ENCODE measurements around the gene FBXO44. TPM values are rescaled to one million over a fixed set of nuclear protein-coding genes. Genes with fewer than 3 reads are reported as not detected.

FBXO44 gene
- total RNA-seq, 6 donors from 2014 or later = 14.7 to 114 (median 18.0) TPM

- Histone ChIP-seq H3K4me3 (no peak overlapping the region), H3K9me3 (no peaks in the 10 kb centered on the region), H3K27me3 (no peaks in the 10 kb centered on the region), H3K36me3 (peaks cover 0 to 69% (median 48%) of the 10 kb centered on the region in 4 donors), H3K27ac (no peak overlapping the region), H3K4me1 (peaks cover 12 to 18% (median 15%) of the 10 kb centered on the region in 4 donors)
- DNase-seq = peak in 1 of 2 donors; percentile 57
- 96 to 100% methylated on average over 1 to 14 of the region's 14 CpGs for WGBS, 2 donors
- ATAC-seq (ENCODE audit: low FRiP score in 2 of 2) = no peak
- TF ChIP-seq EP300 (IDR thresholded peaks at IDR 0.05) = no peak
- TF ChIP-seq POLR2A (IDR thresholded peaks at IDR 0.05) = no peak
Observed at GRCh38 chr1:11674488-11674887, 19.8 kb downstream of the FBXO44 start.

- no peak overlapping the region for H3K27ac ChIP-seq
- no peaks in the 10 kb centered on the region for H3K9me3 ChIP-seq
- H3K4me1 ChIP-seq = peaks cover 17 to 27% (median 20%) of the 10 kb centered on the region in 4 donors
- WGBS, 2 donors = 94% methylated on average over 10 of the region's 10 CpGs; no CpG with 5 or more reads in 1 of the 2 donors
- H3K27me3 ChIP-seq = no peaks in the 10 kb centered on the region
- TF ChIP-seq POLR2AphosphoS5 (IDR thresholded peaks at IDR 0.05) (no peak), EP300 (IDR thresholded peaks at IDR 0.05) (no peak), POLR2A (IDR thresholded peaks at IDR 0.05) (no peak), CTCF (IDR thresholded peaks at IDR 0.05) (no peak)
- peak in 1 of 2 donors; percentile 41 for DNase-seq
- ATAC-seq (ENCODE audit: low FRiP score in 2 of 2) = no peak
- H3K36me3 ChIP-seq = peaks cover 0 to 64% (median 46%) of the 10 kb centered on the region in 4 donors
- H3K4me3 ChIP-seq = no peak overlapping the region
Observed at GRCh38 chr1:11675325-11675724, 20.6 kb downstream of the FBXO44 start.

- ATAC-seq (ENCODE audit: low FRiP score in 2 of 2) (no peak), DNase-seq (no peak)
- H3K4me3 ChIP-seq = no peak overlapping the region
- peaks cover 0 to 58% (median 41%) of the 10 kb centered on the region in 4 donors for H3K36me3 ChIP-seq
- WGBS, 2 donors = 83 to 90% methylated on average over 1 to 10 of the region's 10 CpGs
- no peaks in the 10 kb centered on the region for H3K27me3 ChIP-seq
- H3K4me1 ChIP-seq = peaks cover 11 to 24% (median 12%) of the 10 kb centered on the region in 4 donors
- H3K9me3 ChIP-seq = no peaks in the 10 kb centered on the region
- TF ChIP-seq CTCF (IDR thresholded peaks at IDR 0.05) = no peak
- TF ChIP-seq EP300 (IDR thresholded peaks at IDR 0.05) = no peak
- TF ChIP-seq POLR2A (IDR thresholded peaks at IDR 0.05) = no peak
- no peak for TF ChIP-seq POLR2AphosphoS5 (IDR thresholded peaks at IDR 0.05)
- no peak overlapping the region for H3K27ac ChIP-seq
Observed at GRCh38 chr1:11676386-11677103, 21.9 kb downstream of the FBXO44 start.

GRCh38 chr1:11678442-11678841 is 23.8 kb downstream of the FBXO44 start:
- DNase-seq (no peak), ATAC-seq (ENCODE audit: low FRiP score in 2 of 2) (no peak)
- 96 to 100% methylated on average over 2 of the region's 2 CpGs for WGBS, 2 donors
- TF ChIP-seq POLR2A (IDR thresholded peaks at IDR 0.05) (no peak), CTCF (IDR thresholded peaks at IDR 0.05) (no peak), EP300 (IDR thresholded peaks at IDR 0.05) (no peak), POLR2AphosphoS5 (IDR thresholded peaks at IDR 0.05) (no peak)
- Histone ChIP-seq H3K4me1 (peaks cover 12 to 28% (median 15%) of the 10 kb centered on the region in 4 donors), H3K27me3 (no peaks in the 10 kb centered on the region), H3K36me3 (peaks cover 0 to 41% (median 28%) of the 10 kb centered on the region in 4 donors), H3K9me3 (no peaks in the 10 kb centered on the region), H3K27ac (no peak overlapping the region), H3K4me3 (no peak overlapping the region)

GRCh38 chr1:11680270-11681070 is 25.8 kb downstream of the FBXO44 start:
- DNase-seq (peak in 1 of 2 donors; percentile 83), ATAC-seq (ENCODE audit: low FRiP score in 2 of 2) (peak; percentile 2 to 62)
- peak overlapping the region; percentile 33 to 88 (median 76) for H3K4me3 ChIP-seq
- no peak for TF ChIP-seq POLR2AphosphoS5 (IDR thresholded peaks at IDR 0.05)
- no peak for TF ChIP-seq EP300 (IDR thresholded peaks at IDR 0.05)
- 10 to 50% methylated on average over 7 to 53 of the region's 65 CpGs for WGBS, 2 donors
- peak overlapping the region; percentile 83 to 93 (median 84) for H3K27ac ChIP-seq
- peaks cover 0 to 21% (median 12%) of the 10 kb centered on the region in 4 donors for H3K36me3 ChIP-seq
- no peaks in the 10 kb centered on the region for H3K9me3 ChIP-seq
- peaks cover 12 to 28% (median 15%) of the 10 kb centered on the region in 4 donors for H3K4me1 ChIP-seq
- no peaks in the 10 kb centered on the region for H3K27me3 ChIP-seq

Data from upper lobe of left lung (tissue), 6 donors.